HepG2 (cell line): Measurements from ENCODE around the gene SULT2A1. TPM values are rescaled to one million over a fixed set of nuclear protein-coding genes. Genes with fewer than 3 reads are reported as not detected.
A peak's percentile ranks its signal among the peaks of the same experiment; 100 is the strongest.

Source experiments
- ESRRA ChIP-seq: sonication (generic); formaldehyde crosslinking; IDR thresholded peaks from 2 replicates; pipeline ENCODE4 v1.5.1; 2020; ENCODE audit warnings: mild to moderate bottlenecking, low read depth, missing genetic modification reagents
- FOSL2 ChIP-seq: sonication (generic); formaldehyde crosslinking; IDR thresholded peaks from 2 replicates; pipeline ENCODE4 v1.4.0; 2020; ENCODE audit warnings: missing genetic modification reagents
- KMT2B ChIP-seq: IDR thresholded peaks from 2 replicates; pipeline ENCODE4 v1.6.1; 2016; ENCODE audit warnings: missing genetic modification reagents, missing compliant biosample characterization
- MAFK ChIP-seq, 2 experiments: IDR thresholded peaks in 1 of 2; conservative IDR thresholded peaks in 1 of 2; 2 replicates each; pipeline ENCODE4 v1.6.1; 2011; ENCODE audit warnings: improper control_type of control experiment in 2 of 2, low read length in 2 of 2
- SRSF9 ChIP-seq: fragments of 200-400 bp; formaldehyde crosslinking; IDR thresholded peaks from 2 replicates; pipeline ENCODE4 v1.6.1; 2018; ENCODE audit warnings: borderline replicate concordance, mild to moderate bottlenecking, low read depth, low read length; ENCODE audit not compliant: insufficient read depth, poor library complexity, severe bottlenecking
- TRIM24 ChIP-seq: sonication (generic); formaldehyde crosslinking; IDR thresholded peaks from 2 replicates; pipeline ENCODE4 v1.8.0; 2022; ENCODE audit warnings: mild to moderate bottlenecking, missing genetic modification reagents
- ZBTB8A ChIP-seq: sonication (generic); formaldehyde crosslinking; IDR thresholded peaks from 2 replicates; pipeline ENCODE4 v1.4.0; 2020; ENCODE audit warnings: mild to moderate bottlenecking, low read depth, missing genetic modification reagents, borderline replicate concordance
- ZNF234 ChIP-seq: sonication (generic); formaldehyde crosslinking; conservative IDR thresholded peaks from 2 replicates; pipeline ENCODE4 v1.5.1; 2020; ENCODE audit warnings: mild to moderate bottlenecking, missing genetic modification reagents
- ZNF264 ChIP-seq: sonication (generic); formaldehyde crosslinking; IDR thresholded peaks from 2 replicates; pipeline ENCODE4 v1.4.0; 2020; ENCODE audit warnings: missing genetic modification reagents
- ZNF570 ChIP-seq: sonication (generic); formaldehyde crosslinking; IDR thresholded peaks from 2 replicates; pipeline ENCODE4 v1.4.0; 2020; ENCODE audit warnings: mild to moderate bottlenecking, missing genetic modification reagents, borderline replicate concordance
- ZSCAN22 ChIP-seq: sonication (generic); formaldehyde crosslinking; IDR thresholded peaks from 2 replicates; pipeline ENCODE4 v1.4.0; 2020; ENCODE audit warnings: mild to moderate bottlenecking, missing genetic modification reagents
- polyA plus RNA-seq, 8 experiments: library from polyadenylated mRNA; depleted of rRNA in 3 of 8; stranded (reverse) in 7 of 8; unstranded in 1 of 8; fragments of >200 nt; fragmentation: Illumina TruSeq in 4 of 8; extraction: Trizol in 4 of 8; gene quantifications; 2 replicates each; pipeline versions ENCODE4 v1.2.1 to v1.2.3, GENCODE V29; 2011 to 2016; ENCODE audit warnings: low read depth in 4 of 8, missing spikeins in 1 of 8, mixed read lengths in 1 of 8; ENCODE audit not compliant: insufficient read depth in 1 of 8
- total RNA-seq, 5 experiments: library from RNA; depleted of rRNA; stranded (reverse); fragments of >200 nt; fragmentation: Illumina TruSeq; extraction: Trizol; gene quantifications; 2 replicates each; pipeline ENCODE4 v1.2.3, GENCODE V29; 2016; ENCODE audit warnings: low read depth in 1 of 5
- TF ChIP-seq, protein P1 (sequence below): sonication (generic); formaldehyde crosslinking; IDR thresholded peaks from 2 replicates; pipeline ENCODE4 v1.5.1; 2020; ENCODE audit warnings: mild to moderate bottlenecking, missing genetic modification reagents, borderline replicate concordance
- TF ChIP-seq, protein P2 (sequence below): sonication (generic); formaldehyde crosslinking; IDR thresholded peaks from 2 replicates; pipeline ENCODE4 v1.4.0; 2020; ENCODE audit warnings: low read depth, mild to moderate bottlenecking, missing genetic modification reagents
- TF ChIP-seq, protein P3 (sequence below): sonication (generic); formaldehyde crosslinking; IDR thresholded peaks from 2 replicates; pipeline ENCODE4 v1.9.0; 2021; ENCODE audit warnings: mild to moderate bottlenecking, missing genetic modification reagents
- TF ChIP-seq, protein P4 (sequence below): sonication (generic); formaldehyde crosslinking; IDR thresholded peaks from 2 replicates; pipeline ENCODE4 v1.4.0; 2020; ENCODE audit warnings: mild to moderate bottlenecking, missing genetic modification reagents
- TF ChIP-seq, protein P5 (sequence below): sonication (generic); formaldehyde crosslinking; conservative IDR thresholded peaks from 2 replicates; pipeline ENCODE4 v1.4.0; 2020; ENCODE audit warnings: missing genetic modification reagents
- TF ChIP-seq, protein P6 (sequence below): sonication (generic); formaldehyde crosslinking; IDR thresholded peaks from 2 replicates; pipeline ENCODE4 v1.4.0; 2020; ENCODE audit warnings: mild to moderate bottlenecking, missing genetic modification reagents

The SULT2A1 gene
- total and polyA plus RNA-seq, 2 of the 13 experiments (the other 11 are each of a cell fraction or from before 2014, with no cell fraction given) = 137 to 193 TPM

DNA sequence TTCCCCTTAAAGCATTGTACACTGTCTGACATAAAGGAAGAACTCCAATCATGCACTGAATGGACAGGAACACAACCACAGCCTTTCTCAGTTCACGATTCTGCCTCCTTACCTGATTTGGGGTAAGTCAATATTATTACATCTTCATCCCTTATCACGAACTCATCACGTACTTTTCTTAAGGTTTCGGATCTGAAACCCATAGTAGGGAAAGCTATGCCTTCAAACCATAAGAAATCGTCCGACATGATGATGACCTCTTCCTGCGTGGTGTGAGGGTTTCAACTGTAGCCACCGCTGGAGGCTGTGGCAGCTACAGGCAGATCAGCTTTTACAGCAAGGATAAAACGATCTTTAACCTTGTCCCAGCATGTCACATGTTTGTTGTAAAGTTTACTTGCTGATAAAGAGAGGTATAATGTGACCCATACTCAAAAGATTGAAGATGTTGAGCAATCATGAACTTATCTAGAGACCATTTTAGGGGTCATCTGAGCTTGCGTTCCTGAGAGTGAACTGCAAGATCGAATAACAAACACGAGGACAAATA is at the start of gene SULT2A1 (continued):
- TF ChIP-seq, protein P1, sequence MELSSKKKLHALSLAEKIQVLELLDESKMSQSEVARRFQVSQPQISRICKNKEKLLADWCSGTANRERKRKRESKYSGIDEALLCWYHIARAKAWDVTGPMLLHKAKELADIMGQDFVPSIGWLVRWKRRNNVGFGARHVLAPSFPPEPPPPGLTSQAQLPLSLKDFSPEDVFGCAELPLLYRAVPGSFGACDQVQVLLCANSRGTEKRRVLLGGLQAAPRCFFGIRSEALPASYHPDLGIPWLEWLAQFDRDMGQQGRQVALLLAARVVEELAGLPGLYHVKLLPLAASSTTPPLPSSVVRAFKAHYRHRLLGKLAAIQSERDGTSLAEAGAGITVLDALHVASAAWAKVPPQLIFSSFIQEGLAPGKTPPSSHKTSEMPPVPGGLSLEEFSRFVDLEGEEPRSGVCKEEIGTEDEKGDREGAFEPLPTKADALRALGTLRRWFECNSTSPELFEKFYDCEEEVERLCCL (CRISPR knock-in tag) = no peak
- TF ChIP-seq ESRRA (CRISPR knock-in tag) (0 out of 2 replicates have a peak, but pooled peaks have one; percentile 54), ZSCAN22 (CRISPR knock-in tag) (no peak), TRIM24 (no peak), KMT2B (CRISPR knock-in tag) (no peak), FOSL2 (CRISPR knock-in tag) (peak; percentile 55), ZNF570 (CRISPR knock-in tag) (no peak), MAFK (conservative IDR thresholded peaks at IDR 0.05 in 1 of 2, IDR thresholded peaks at IDR 0.05 in 1 of 2; ENCODE audit: low read length in 2 of 2) (no peak; a peak in 1 of 4 replicates), ZNF234 (CRISPR knock-in tag) (no peak), ZNF264 (CRISPR knock-in tag) (peak; percentile 86), ZBTB8A (no peak), SRSF9 (no peak)
- TF ChIP-seq, protein P2, sequence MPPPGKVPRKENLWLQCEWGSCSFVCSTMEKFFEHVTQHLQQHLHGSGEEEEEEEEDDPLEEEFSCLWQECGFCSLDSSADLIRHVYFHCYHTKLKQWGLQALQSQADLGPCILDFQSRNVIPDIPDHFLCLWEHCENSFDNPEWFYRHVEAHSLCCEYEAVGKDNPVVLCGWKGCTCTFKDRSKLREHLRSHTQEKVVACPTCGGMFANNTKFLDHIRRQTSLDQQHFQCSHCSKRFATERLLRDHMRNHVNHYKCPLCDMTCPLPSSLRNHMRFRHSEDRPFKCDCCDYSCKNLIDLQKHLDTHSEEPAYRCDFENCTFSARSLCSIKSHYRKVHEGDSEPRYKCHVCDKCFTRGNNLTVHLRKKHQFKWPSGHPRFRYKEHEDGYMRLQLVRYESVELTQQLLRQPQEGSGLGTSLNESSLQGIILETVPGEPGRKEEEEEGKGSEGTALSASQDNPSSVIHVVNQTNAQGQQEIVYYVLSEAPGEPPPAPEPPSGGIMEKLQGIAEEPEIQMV (CRISPR knock-in tag) = 0 out of 2 replicates have a peak, but pooled peaks have one; percentile 42
- TF ChIP-seq, protein P3, sequence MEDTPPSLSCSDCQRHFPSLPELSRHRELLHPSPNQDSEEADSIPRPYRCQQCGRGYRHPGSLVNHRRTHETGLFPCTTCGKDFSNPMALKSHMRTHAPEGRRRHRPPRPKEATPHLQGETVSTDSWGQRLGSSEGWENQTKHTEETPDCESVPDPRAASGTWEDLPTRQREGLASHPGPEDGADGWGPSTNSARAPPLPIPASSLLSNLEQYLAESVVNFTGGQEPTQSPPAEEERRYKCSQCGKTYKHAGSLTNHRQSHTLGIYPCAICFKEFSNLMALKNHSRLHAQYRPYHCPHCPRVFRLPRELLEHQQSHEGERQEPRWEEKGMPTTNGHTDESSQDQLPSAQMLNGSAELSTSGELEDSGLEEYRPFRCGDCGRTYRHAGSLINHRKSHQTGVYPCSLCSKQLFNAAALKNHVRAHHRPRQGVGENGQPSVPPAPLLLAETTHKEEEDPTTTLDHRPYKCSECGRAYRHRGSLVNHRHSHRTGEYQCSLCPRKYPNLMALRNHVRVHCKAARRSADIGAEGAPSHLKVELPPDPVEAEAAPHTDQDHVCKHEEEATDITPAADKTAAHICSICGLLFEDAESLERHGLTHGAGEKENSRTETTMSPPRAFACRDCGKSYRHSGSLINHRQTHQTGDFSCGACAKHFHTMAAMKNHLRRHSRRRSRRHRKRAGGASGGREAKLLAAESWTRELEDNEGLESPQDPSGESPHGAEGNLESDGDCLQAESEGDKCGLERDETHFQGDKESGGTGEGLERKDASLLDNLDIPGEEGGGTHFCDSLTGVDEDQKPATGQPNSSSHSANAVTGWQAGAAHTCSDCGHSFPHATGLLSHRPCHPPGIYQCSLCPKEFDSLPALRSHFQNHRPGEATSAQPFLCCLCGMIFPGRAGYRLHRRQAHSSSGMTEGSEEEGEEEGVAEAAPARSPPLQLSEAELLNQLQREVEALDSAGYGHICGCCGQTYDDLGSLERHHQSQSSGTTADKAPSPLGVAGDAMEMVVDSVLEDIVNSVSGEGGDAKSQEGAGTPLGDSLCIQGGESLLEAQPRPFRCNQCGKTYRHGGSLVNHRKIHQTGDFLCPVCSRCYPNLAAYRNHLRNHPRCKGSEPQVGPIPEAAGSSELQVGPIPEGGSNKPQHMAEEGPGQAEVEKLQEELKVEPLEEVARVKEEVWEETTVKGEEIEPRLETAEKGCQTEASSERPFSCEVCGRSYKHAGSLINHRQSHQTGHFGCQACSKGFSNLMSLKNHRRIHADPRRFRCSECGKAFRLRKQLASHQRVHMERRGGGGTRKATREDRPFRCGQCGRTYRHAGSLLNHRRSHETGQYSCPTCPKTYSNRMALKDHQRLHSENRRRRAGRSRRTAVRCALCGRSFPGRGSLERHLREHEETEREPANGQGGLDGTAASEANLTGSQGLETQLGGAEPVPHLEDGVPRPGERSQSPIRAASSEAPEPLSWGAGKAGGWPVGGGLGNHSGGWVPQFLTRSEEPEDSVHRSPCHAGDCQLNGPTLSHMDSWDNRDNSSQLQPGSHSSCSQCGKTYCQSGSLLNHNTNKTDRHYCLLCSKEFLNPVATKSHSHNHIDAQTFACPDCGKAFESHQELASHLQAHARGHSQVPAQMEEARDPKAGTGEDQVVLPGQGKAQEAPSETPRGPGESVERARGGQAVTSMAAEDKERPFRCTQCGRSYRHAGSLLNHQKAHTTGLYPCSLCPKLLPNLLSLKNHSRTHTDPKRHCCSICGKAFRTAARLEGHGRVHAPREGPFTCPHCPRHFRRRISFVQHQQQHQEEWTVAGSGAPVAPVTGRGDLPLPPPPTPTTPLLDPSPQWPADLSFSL (CRISPR knock-in tag) = no peak
- TF ChIP-seq, protein P4, sequence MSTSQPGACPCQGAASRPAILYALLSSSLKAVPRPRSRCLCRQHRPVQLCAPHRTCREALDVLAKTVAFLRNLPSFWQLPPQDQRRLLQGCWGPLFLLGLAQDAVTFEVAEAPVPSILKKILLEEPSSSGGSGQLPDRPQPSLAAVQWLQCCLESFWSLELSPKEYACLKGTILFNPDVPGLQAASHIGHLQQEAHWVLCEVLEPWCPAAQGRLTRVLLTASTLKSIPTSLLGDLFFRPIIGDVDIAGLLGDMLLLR = no peak
- TF ChIP-seq, protein P5, sequence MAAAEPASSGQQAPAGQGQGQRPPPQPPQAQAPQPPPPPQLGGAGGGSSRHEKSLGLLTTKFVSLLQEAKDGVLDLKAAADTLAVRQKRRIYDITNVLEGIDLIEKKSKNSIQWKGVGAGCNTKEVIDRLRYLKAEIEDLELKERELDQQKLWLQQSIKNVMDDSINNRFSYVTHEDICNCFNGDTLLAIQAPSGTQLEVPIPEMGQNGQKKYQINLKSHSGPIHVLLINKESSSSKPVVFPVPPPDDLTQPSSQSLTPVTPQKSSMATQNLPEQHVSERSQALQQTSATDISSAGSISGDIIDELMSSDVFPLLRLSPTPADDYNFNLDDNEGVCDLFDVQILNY (CRISPR knock-in tag) = no peak
- TF ChIP-seq, protein P6, sequence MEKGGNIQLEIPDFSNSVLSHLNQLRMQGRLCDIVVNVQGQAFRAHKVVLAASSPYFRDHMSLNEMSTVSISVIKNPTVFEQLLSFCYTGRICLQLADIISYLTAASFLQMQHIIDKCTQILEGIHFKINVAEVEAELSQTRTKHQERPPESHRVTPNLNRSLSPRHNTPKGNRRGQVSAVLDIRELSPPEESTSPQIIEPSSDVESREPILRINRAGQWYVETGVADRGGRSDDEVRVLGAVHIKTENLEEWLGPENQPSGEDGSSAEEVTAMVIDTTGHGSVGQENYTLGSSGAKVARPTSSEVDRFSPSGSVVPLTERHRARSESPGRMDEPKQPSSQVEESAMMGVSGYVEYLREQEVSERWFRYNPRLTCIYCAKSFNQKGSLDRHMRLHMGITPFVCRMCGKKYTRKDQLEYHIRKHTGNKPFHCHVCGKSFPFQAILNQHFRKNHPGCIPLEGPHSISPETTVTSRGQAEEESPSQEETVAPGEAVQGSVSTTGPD = no peak
